Activated T-cell treated with anti-CD3 and anti-CD28 coated beads, Interleukin-2, amount 50 U/mL, for 4 hours (primary cell): ENCODE measurements around the gene DDIT4. TPM values are rescaled to one million over a fixed set of nuclear protein-coding genes. Genes with fewer than 3 reads are reported as not detected.
A peak's percentile ranks its signal among the peaks of the same experiment; 100 is the strongest.
"Not testable (repeated sequence)": the region's sequence is repeated elsewhere in the genome, so short reads cannot be mapped to it uniquely, and the experiment has no call there.

Experiments used
- ATAC-seq, 2 donors: fragments of 200-7000 bp; cut with Tn5 transposase; one replicate each; pipeline ENCODE4 v1.10.0; 2021
- DNase-seq: peaks from one replicate; pipeline ENCODE4 v3.0.0-alpha.2; 2020
- H3K27me3 Mint-ChIP-seq: one replicate; pipeline ENCODE4 v1.8.0; 2021; ENCODE audit warnings: low read depth, mixed read lengths
- H3K36me3 Mint-ChIP-seq: one replicate; pipeline ENCODE4 v1.8.0; 2022; ENCODE audit warnings: mixed read lengths; ENCODE audit not compliant: insufficient read depth
- H3K4me1 Mint-ChIP-seq: one replicate; pipeline ENCODE4 v1.8.0; 2021; ENCODE audit warnings: low read depth, mixed read lengths
- H3K4me3 Mint-ChIP-seq: one replicate; pipeline ENCODE4 v1.8.0; 2021; ENCODE audit warnings: mild to moderate bottlenecking, moderate library complexity, mixed read lengths
- H3K9me3 Mint-ChIP-seq: one replicate; pipeline ENCODE4 v1.8.0; 2021; ENCODE audit warnings: mixed read lengths
- total RNA-seq, 3 donors: library from RNA; stranded (reverse); gene quantifications; one replicate each; pipeline ENCODE4 v1.2.1, GENCODE V29; 2021

The DDIT4 gene
- total RNA-seq, 3 donors from 2014 or later: 240 to 268 (median 263) TPM

DNA sequence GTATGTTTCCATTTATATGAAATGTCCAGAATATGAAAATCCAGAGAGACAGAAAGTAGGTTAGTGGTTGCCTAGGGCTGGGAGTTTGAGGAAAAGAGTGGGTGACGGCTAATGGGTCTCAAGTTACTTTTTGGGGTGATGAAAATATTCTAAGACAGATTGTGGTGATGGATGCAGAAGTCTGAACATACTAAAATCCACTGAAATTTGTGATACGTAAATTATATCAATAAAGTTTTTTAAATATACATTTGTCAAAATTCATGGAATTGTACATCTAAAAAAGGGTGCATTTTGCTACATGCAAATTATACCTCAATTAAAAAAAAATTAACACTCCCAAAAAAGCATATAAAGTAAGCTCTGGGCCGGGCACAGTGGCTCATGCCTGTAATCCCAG lies 9.4 kb downstream of the DDIT4 start:
- Mint-ChIP-seq H3K36me3 (no peaks in the 10 kb centered on the region), H3K27me3 (no peaks in the 10 kb centered on the region), H3K4me1 (peaks cover 34% of the 10 kb centered on the region)

DNA sequence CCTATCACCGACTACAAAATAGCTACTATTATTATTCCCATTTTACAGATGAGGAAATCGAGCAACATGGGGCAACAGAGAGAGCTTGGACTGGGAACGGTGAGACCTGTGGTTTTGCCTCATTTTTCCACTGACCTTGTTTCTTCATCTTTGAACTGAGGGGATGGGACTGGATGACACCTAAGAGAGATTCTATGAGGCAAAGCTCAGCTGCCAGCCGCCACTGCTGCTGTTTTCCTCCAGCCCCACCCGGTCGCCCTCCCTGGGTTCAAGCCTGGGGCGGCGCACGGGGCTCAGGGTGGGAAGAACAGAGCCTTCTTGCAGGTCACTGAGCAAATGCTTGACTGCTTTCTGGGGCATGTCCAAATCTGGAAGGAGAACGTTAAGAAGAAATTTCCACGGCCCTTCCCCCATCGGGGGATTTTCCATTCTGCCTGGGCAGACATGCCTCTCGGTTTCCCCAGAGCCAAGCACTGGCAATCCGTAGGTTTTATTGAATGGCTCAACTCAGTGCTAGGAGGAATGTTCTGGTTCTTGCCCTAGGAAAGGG lies 12.3 kb downstream of the DDIT4 start:
- ATAC-seq: no peak
- Mint-ChIP-seq H3K4me1 (peaks cover 36% of the 10 kb centered on the region), H3K9me3 (no peaks in the 10 kb centered on the region), H3K36me3 (no peaks in the 10 kb centered on the region), H3K4me3 (no peak overlapping the region), H3K27me3 (no peaks in the 10 kb centered on the region)
- no peak for DNase-seq

More for the DNA sequence above, 9.4 kb downstream of the DDIT4 start:
- H3K4me3 Mint-ChIP-seq: no peak overlapping the region
- no peak for DNase-seq
- no peaks in the 10 kb centered on the region for H3K9me3 Mint-ChIP-seq
- no peak for ATAC-seq

DNA sequence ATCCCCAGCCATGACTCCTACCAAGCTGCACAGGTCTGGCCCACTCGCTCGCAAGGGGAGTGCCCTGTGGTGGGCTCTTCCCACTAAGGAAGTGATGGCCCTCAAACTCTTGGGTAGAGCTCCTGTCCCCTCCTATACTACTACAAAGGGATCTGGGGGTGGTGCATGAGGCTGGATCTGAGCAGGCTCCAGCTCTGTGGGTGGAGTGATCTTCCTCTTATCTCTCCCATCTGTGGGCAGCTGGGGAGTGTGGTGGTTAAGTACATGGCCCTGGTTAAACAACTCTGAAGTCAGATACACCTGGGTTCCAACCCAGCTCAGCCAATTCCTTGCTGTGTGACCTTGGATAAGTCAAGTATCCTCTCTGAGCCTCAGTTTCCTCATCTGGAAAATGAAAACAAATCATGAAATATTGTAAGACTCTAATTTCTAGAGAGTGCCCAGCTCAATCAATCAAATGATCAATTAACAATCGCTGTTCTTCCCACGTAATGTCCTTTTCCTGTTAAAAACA lies 17.4 kb downstream of the DDIT4 start:
- Mint-ChIP-seq H3K27me3 (no peaks in the 10 kb centered on the region), H3K4me3 (no peak overlapping the region)

DNA sequence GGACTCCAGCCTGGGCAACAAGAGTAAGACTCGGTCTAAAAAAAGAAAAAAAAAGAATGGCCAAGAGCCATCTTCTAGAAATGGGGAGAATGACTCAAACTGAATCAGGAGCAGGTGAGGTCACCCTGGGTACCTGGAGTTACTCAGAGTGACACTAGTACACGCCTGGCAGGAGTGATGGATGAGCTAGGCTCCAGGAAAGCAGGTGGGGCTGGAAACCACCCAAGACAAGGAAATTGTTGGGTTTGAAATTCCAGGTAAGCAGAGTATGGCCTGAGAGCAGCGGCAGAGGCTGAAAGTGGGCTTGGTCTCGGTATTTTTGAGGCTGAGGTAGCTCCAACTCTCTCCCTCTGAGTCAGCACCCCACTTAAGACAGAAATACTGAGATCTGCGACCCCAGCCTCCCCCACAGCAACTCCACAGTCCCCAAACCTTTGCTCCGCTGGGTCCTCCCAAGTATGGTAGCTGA lies 18.5 kb downstream of the DDIT4 start:
- Mint-ChIP-seq H3K27me3 (no peaks in the 10 kb centered on the region), H3K4me3 (peak overlapping the region; percentile 35), H3K36me3 (peaks cover 2% of the 10 kb centered on the region), H3K4me1 (peaks cover 65% of the 10 kb centered on the region), H3K9me3 (no peaks in the 10 kb centered on the region)
- DNase-seq (peak; percentile 60), ATAC-seq (peak; percentile 48 to 49)

More for the DNA sequence above, 17.4 kb downstream of the DDIT4 start:
- Mint-ChIP-seq H3K9me3 (no peaks in the 10 kb centered on the region), H3K36me3 (no peaks in the 10 kb centered on the region), H3K4me1 (peaks cover 65% of the 10 kb centered on the region)
- ATAC-seq (peak; percentile 8 to 31), DNase-seq (peak; percentile 20)

DNA sequence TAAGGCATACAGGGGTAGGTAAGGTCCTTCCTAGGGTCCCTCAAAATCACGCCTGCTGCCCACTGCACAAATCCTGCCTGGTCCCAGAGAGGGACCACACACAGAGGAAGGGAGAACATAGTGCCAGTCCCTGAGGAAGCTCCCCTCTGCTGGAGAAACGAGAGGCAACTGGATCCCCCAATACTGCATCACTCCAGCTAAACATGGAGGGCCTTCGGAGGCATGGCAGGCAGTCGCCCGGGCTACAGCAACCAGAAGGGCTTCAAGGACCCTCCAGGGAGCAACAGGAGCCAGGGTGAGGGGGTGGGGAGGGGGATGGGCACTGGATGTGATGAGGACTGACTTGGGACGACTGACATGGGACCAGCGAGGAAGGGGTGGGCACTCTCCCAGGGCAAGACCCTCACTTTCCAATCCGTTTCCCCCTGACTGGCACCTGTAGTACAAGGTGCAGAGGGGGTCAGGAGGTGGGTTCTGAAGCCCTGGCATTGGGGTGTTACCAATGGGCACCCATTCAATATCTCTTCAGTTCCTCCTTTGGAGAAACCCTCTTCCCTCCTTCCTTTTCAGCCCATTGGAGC lies 21.7 kb downstream of the DDIT4 start:
- peaks cover 74% of the 10 kb centered on the region for H3K4me1 Mint-ChIP-seq
- no peaks in the 10 kb centered on the region for H3K9me3 Mint-ChIP-seq
- ATAC-seq: no peak
- no peaks in the 10 kb centered on the region for H3K27me3 Mint-ChIP-seq
- DNase-seq: no peak
- peak overlapping the region; percentile 25 for H3K4me3 Mint-ChIP-seq
- peaks cover 2% of the 10 kb centered on the region for H3K36me3 Mint-ChIP-seq

DNA sequence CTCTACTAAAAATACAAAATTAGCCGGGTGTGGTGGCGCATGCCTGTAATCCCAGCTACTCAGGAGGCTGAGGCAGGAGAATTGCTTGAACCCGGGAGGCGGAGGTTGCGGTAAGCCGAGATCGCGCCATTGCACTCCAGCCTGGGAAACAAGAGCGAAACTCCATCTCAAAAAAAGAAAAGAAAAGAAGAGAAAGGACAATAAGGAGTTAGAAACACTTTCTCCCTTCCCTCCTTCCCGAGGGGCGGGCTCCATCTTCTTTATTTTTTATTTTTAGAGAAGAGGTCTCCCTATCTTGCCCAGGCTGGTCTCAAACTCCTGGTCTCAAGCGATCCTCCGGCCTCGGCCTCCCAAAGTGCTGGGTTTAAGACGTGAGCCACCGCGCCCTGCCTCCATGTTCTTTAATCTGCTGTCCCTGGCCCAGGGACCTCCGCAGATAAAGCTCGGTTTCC lies 23.1 kb downstream of the DDIT4 start:
- Mint-ChIP-seq H3K4me1 (peaks cover 64% of the 10 kb centered on the region), H3K4me3 (peak overlapping the region; percentile 81)
- not testable (repeated sequence) for DNase-seq, H3K36me3 Mint-ChIP-seq, H3K27me3 Mint-ChIP-seq, H3K9me3 Mint-ChIP-seq, ATAC-seq

DNA sequence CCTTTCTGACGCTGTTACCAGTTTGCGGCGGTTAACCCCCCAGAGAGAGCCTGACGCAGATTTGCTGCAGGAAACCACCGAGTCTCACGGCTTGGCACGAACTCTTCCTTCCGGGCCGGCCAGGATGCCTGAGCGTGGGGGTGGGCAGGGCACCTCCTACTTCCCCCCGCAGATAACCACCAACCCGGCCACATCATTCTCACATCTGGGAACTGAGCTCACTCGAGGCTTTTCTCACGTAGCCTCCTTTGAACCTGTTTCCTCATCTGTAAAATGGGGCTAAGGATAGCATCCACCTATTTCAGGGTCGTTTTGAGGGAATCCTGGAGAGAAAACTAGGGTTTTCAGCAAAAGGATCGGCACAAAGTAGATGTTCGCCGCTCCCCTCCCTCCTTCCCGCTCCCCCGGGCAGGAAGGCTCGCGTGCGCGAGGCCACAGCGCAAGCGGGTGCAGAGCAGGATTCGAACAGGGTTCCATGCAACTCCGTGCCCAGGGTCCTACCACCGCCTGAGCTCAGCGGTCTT lies 23.6 kb downstream of the DDIT4 start:
- peak; percentile 69 to 70 for ATAC-seq

DNA sequence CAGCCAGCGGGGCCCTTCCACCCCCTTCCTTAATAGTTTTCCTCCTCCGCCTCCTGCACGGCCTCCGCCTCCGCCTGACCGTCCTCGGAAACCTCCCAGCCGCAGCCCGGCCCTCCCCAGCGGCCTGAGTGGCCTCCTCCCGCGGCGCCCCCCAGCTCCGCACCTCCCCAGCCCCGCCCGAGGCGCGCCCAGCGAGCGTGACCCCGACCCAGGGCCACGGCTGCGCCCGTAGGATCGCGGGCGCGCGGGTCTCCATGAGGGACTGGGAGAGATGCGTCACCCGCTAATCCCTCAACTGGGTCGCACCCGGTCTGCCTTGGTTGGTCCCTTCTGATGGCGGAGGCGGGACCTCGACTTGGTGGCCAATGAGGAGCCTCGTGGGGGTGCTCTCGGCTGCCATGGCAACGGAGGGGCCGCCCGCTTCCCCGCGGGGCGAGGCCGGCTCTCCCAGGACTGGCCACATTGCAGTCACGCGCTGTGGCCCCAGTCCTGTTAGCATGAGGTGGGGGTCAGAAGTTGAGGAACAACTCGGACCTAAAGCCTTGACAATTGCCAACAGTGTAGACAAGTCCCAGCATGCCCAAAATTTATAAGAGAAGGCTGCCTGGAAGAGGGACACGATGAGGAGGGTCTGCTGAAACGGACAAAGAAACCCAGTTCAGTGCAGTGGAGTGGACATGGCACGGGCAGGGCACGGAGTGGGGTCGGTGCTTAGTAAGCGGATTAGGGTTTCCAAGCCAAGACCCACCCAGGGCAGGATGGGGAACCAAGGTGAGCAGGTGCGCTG lies 24.3 kb downstream of the DDIT4 start:
- Mint-ChIP-seq H3K36me3 (peaks cover 2% of the 10 kb centered on the region), H3K27me3 (no peaks in the 10 kb centered on the region), H3K4me1 (peaks cover 53% of the 10 kb centered on the region), H3K9me3 (no peaks in the 10 kb centered on the region), H3K4me3 (peak overlapping the region; percentile 81)
- ATAC-seq (peak; percentile 71 to 76), DNase-seq (peak; percentile 89)

More for the DNA sequence above, 23.6 kb downstream of the DDIT4 start:
- Mint-ChIP-seq H3K9me3 (no peaks in the 10 kb centered on the region), H3K36me3 (peaks cover 2% of the 10 kb centered on the region), H3K4me1 (peaks cover 60% of the 10 kb centered on the region), H3K4me3 (peak overlapping the region; percentile 81), H3K27me3 (no peaks in the 10 kb centered on the region)
- DNase-seq: peak; percentile 94

DNA sequence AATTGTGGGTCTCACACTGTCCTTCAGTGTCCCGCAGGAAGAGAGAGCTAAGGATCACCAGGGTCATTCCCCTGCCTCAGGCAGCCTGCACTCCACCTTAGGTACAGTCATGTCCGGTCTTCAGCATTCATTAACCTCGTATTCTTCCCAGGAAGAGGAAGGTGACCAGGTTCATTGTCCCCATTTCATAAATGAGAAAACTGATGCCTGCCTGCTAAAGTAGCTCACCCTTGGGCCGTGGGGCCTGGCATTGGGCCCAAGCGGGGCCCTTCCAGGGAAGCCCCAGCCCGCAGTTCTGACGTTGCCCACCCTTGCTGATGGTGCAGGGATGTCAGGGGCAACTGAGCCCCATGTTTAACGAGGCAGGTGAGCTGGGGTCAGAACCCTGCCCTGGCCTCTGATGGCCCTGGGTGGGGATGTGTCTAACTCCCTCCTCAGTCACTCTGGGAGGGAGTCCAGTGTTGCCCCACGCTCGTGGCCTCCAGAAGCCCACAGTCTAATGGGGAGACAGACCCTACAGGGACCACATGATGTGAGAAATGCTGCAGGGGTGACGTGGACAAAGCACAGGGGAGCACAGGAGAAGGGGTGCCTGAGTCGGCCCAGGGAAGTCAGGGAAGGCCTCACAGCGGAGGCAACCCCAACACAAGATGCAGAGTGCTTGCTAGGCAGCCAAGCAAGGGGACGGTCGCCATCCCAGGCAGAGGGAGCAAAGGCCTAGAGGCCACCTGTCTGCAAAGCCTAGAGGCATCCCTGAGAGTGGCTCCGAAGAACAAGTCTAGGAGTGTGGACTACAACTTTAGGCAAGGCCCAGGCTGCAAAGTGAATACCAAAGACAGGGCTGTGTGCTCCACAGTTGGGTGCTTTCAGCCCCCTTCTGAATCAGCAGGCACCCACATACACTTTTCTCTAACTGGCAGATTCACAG lies 25.1 kb downstream of the DDIT4 start:
- Mint-ChIP-seq H3K4me3 (no peak overlapping the region), H3K36me3 (peaks cover 2% of the 10 kb centered on the region), H3K4me1 (peaks cover 52% of the 10 kb centered on the region), H3K9me3 (no peaks in the 10 kb centered on the region), H3K27me3 (no peaks in the 10 kb centered on the region)
- DNase-seq (no peak), ATAC-seq (no peak)

DNA sequence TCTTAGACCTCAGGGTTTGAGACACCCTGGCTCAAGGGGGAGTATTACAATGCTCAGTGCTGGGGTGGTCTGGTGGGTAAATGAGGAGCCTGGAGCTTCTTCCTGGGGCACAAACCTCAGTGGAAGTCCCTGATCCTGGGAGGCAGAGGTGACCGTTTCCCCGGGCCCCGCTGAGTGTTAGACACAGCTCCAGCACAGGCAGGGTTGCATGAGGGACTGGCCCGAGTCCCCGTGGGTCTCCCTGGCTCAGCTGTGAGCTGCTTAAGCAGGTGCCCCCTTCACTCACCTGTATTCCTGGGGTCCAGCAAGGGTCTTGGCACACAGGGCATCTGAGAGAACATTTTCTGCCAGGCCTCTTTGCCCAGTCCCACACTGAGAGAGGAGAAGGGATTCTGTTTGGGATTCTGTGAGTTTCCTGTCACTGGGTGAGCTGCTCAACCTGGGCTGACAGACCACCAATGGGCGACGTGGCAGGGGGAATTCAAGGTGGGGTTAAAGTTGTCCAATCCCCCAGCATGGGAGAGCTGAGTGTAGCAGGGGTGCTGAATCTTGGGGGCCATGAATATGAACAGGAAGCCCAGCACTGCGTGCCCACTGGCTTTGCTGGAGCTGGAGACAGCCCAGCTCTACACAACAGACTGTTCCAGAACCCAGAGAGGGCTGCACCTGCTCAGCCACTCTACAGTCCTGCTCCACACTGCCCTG lies 29.9 kb downstream of the DDIT4 start:
- peaks cover 47% of the 10 kb centered on the region for H3K4me1 Mint-ChIP-seq
- DNase-seq (no peak), ATAC-seq (no peak)
- no peaks in the 10 kb centered on the region for H3K27me3 Mint-ChIP-seq
- no peaks in the 10 kb centered on the region for H3K9me3 Mint-ChIP-seq
- H3K4me3 Mint-ChIP-seq: peak overlapping the region; percentile 33
- H3K36me3 Mint-ChIP-seq: no peaks in the 10 kb centered on the region

DNA sequence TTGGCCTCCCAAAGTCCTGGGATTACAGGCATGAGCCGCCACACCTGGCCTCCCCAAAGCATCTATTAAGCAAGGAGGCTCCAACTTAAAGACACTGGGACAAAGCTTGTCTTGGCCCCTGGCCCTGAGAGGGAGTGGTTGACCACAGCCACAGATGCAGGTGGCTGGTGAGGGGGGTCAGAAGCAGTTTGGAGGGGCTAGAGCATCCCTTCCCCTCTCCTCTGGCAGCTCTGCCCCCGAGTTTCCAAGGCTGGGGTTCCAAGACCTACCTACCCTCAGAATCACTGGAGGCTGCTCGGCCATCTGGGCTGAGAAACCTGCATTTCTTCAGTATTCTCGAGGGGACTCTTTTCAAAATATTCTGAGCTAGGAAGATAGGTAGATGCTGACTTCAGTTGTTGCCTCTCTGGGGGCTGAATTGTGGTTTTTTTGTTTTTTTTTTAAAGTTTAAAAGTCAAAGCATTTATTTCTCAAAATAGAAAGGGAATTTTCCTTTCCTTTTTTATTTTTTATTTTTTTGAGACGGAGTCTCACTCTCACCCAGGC lies 32.6 kb downstream of the DDIT4 start:
- Mint-ChIP-seq H3K9me3 (no peaks in the 10 kb centered on the region), H3K4me3 (no peak overlapping the region), H3K36me3 (no peaks in the 10 kb centered on the region), H3K4me1 (peaks cover 67% of the 10 kb centered on the region), H3K27me3 (no peaks in the 10 kb centered on the region)
- ATAC-seq (no peak), DNase-seq (no peak)

DNA sequence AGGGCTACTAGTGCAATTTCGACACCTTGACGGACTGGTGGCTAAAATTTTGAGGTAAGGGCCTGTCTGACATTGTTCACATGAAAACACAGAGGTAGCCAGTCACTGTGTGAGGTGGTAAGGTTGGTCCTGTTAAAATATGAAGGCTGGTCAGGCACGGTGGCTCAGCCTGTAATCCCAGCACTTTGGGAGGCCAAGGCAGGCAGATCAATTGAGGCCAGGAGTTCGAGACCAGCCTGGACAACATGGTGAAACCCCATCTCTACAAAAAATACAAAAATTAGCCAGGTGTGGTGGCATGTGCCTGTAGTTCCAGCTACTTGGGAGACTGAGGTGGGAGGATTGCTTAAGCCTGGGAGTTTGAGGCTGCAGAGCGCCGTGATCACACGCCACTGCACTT lies 34.0 kb downstream of the DDIT4 start:
- peaks cover 67% of the 10 kb centered on the region for H3K4me1 Mint-ChIP-seq
- not testable (repeated sequence) for H3K27me3 Mint-ChIP-seq, H3K9me3 Mint-ChIP-seq, H3K36me3 Mint-ChIP-seq, ATAC-seq, DNase-seq, H3K4me3 Mint-ChIP-seq
